H1 (cell line): Measurements from ENCODE around the gene PCNA. TPM values are rescaled to one million over a fixed set of nuclear protein-coding genes. Genes with fewer than 3 reads are reported as not detected.

Source experiments
- CTCF ChIA-PET: fragments of 300-600 bp; sonication (Branson Sonifier 250); formaldehyde crosslinking; loops from one replicate; lab custom pipeline; 2021; ENCODE audit not compliant: partially characterized antibody; lab: Charles Lee
- POLR2A ChIA-PET: fragments of 300-600 bp; sonication (Branson Sonifier 250); formaldehyde crosslinking; loops from one replicate; lab custom pipeline; 2021; ENCODE audit warnings: inconsistent platforms; ENCODE audit not compliant: partially characterized antibody; lab: Charles Lee
- DNase-seq, 2 experiments: peaks; one replicate each; pipeline versions ENCODE4 v3.0.0 to v3.0.0-alpha.2; 2010 to 2022; ENCODE audit warnings: low spot score in 2 of 2, low read depth in 1 of 2, mixed read lengths in 1 of 2
- FAIRE-seq: peaks from 2 replicates; lab custom pipeline; 2011; peaks lifted over from hg19 to GRCh38; lab: Jason Lieb, UNC
- H2AFZ ChIP-seq: 2 replicates; pipeline ENCODE4 v1.8.1; 2012; ENCODE audit warnings: low read length, inconsistent platforms
- H2AK5ac ChIP-seq: 2 replicates; pipeline ENCODE4 v1.6.1; 2013; ENCODE audit warnings: low read depth, low read length
- H2BK120ac ChIP-seq: replicated peaks from 2 replicates; pipeline ENCODE3; 2013; ENCODE audit warnings: low read depth, low read length, inconsistent platforms
- H2BK12ac ChIP-seq: 2 replicates; pipeline ENCODE4 v1.6.1; 2013; ENCODE audit warnings: low read depth, low read length
- H2BK15ac ChIP-seq: 2 replicates; pipeline ENCODE4 v1.6.1; 2013; ENCODE audit warnings: low read length
- H2BK20ac ChIP-seq: 2 replicates; pipeline ENCODE4 v1.6.1; 2013; ENCODE audit warnings: low read length
- H2BK5ac ChIP-seq: 2 replicates; pipeline ENCODE4 v1.6.1; 2013; ENCODE audit warnings: low read depth, low read length
- H3K14ac ChIP-seq: 2 replicates; pipeline ENCODE4 v1.6.1; 2013; ENCODE audit warnings: inconsistent platforms; ENCODE audit not compliant: insufficient read length
- H3K18ac ChIP-seq: 2 replicates; pipeline ENCODE4 v1.6.1; 2013; ENCODE audit warnings: low read length; ENCODE audit errors: extremely low read depth
- H3K23ac ChIP-seq: 2 replicates; pipeline ENCODE4 v1.6.1; 2013; ENCODE audit warnings: inconsistent platforms; ENCODE audit not compliant: insufficient read length
- H3K23me2 ChIP-seq: 2 replicates; pipeline ENCODE4 v1.6.1; 2013; ENCODE audit warnings: low read depth, low read length
- H3K27ac ChIP-seq: 2 replicates; pipeline ENCODE4 v1.6.1; 2011; ENCODE audit warnings: low read depth, low read length, inconsistent platforms
- H3K27me3 ChIP-seq, 4 experiments: replicated peaks in 1 of 4; 1 replicate in 1 of 4; 2 replicates in 3 of 4; pipeline versions ENCODE4 v1.6.1 to v1.8.1; 2011 to 2013; ENCODE audit warnings: low read length in 3 of 4, mild to moderate bottlenecking in 3 of 4, inconsistent platforms in 2 of 4, mixed read lengths in 2 of 4, moderate library complexity in 1 of 4; ENCODE audit not compliant: control insufficient read depth in 3 of 4, insufficient read depth in 3 of 4; ENCODE audit errors: extremely low read depth in 1 of 4
- H3K36me3 ChIP-seq, 4 experiments: 2 replicates each; pipeline versions ENCODE4 v1.6.1 to v1.8.1; 2011 to 2013; ENCODE audit warnings: mild to moderate bottlenecking in 4 of 4, low read length in 3 of 4, moderate library complexity in 2 of 4, control low read depth in 1 of 4, inconsistent platforms in 1 of 4; ENCODE audit not compliant: insufficient read depth in 4 of 4, control insufficient read depth in 2 of 4
- H3K4ac ChIP-seq: replicated peaks from 2 replicates; pipeline ENCODE3; 2013; ENCODE audit warnings: low read length, low read depth, mixed read lengths, inconsistent platforms; ENCODE audit not compliant: insufficient read length
- H3K4me1 ChIP-seq, 4 experiments: replicated peaks in 1 of 4; 1 replicate in 1 of 4; 2 replicates in 3 of 4; pipeline versions ENCODE4 v1.6.1 to v1.8.1; 2011 to 2013; ENCODE audit warnings: low read length in 3 of 4, inconsistent platforms in 2 of 4, mixed read lengths in 1 of 4; ENCODE audit not compliant: insufficient read depth in 4 of 4, control insufficient read depth in 3 of 4
- H3K4me2 ChIP-seq, 2 experiments: 2 replicates each; pipeline versions ENCODE4 v1.6.1 to v1.8.1; 2011 to 2013; ENCODE audit warnings: low read depth in 2 of 2, low read length in 2 of 2, control low read depth in 1 of 2, inconsistent platforms in 1 of 2, mild to moderate bottlenecking in 1 of 2; ENCODE audit not compliant: insufficient read depth in 1 of 2
- H3K4me3 ChIP-seq, 4 experiments: fragments of 200-600, 300-600 bp in 1 of 4; sonication (generic), shearing (Covaris generic), sonication (Bioruptor Twin) in 1 of 4; 2 replicates each; pipeline versions ENCODE4 v1.5.1 to v1.8.1; 2011 to 2016; ENCODE audit warnings: low read length in 4 of 4, low read depth in 3 of 4, control low read depth in 2 of 4, inconsistent platforms in 2 of 4, mild to moderate bottlenecking in 2 of 4, mixed read lengths in 1 of 4, moderate library complexity in 1 of 4; ENCODE audit not compliant: insufficient read depth in 2 of 4; ENCODE audit errors: extremely low read depth in 1 of 4
- H3K56ac ChIP-seq: replicated peaks from 2 replicates; pipeline ENCODE3; 2013; ENCODE audit warnings: low read depth, mild to moderate bottlenecking, mixed read lengths, low read length, inconsistent platforms; ENCODE audit not compliant: insufficient read length
- H3K79me1 ChIP-seq: 2 replicates; pipeline ENCODE4 v1.6.1; 2013; ENCODE audit warnings: low read depth, low read length, control low read depth
- H3K79me2 ChIP-seq, 2 experiments: 2 replicates each; pipeline versions ENCODE4 v1.6.1 to v1.8.1; 2012 to 2013; ENCODE audit warnings: low read length in 2 of 2, mild to moderate bottlenecking in 2 of 2, inconsistent platforms in 1 of 2; ENCODE audit not compliant: insufficient read depth in 2 of 2, control insufficient read depth in 1 of 2
- H3K9ac ChIP-seq, 4 experiments: replicated peaks in 1 of 4; 1 replicate in 1 of 4; 2 replicates in 3 of 4; pipeline versions ENCODE4 v1.6.1 to v1.8.1; 2011 to 2013; ENCODE audit warnings: low read depth in 3 of 4, low read length in 3 of 4, control low read depth in 2 of 4, mild to moderate bottlenecking in 2 of 4, moderate library complexity in 2 of 4, inconsistent platforms in 1 of 4; ENCODE audit errors: extremely low read depth in 1 of 4
- H3K9me3 ChIP-seq, 2 experiments: 2 replicates each; pipeline versions ENCODE4 v1.6.1 to v1.8.1; 2012 to 2013; ENCODE audit warnings: mild to moderate bottlenecking in 2 of 2, moderate library complexity in 2 of 2, control low read depth in 1 of 2, inconsistent platforms in 1 of 2, low read depth in 1 of 2, low read length in 1 of 2, mixed read lengths in 1 of 2; ENCODE audit not compliant: insufficient read depth in 2 of 2
- H4K20me1 ChIP-seq, 2 experiments: replicated peaks in 1 of 2; 2 replicates each; pipeline versions ENCODE3 to v1.8.1; 2011 to 2013; ENCODE audit warnings: inconsistent platforms in 2 of 2, low read length in 2 of 2, mild to moderate bottlenecking in 1 of 2; ENCODE audit not compliant: insufficient read depth in 2 of 2, control insufficient read depth in 1 of 2
- H4K5ac ChIP-seq: 2 replicates; pipeline ENCODE4 v1.6.1; 2013; ENCODE audit warnings: low read length, low read depth, mixed read lengths, inconsistent platforms; ENCODE audit not compliant: insufficient read length
- H4K8ac ChIP-seq: 2 replicates; pipeline ENCODE4 v1.8.0; 2013; ENCODE audit warnings: mild to moderate bottlenecking, moderate library complexity, low read length, inconsistent platforms; ENCODE audit not compliant: insufficient read depth; ENCODE audit errors: extremely low read depth
- H4K91ac ChIP-seq: replicated peaks from 2 replicates; pipeline ENCODE3; 2013; ENCODE audit warnings: low read length, mixed read lengths, inconsistent platforms; ENCODE audit not compliant: insufficient read length
- ATF2 ChIP-seq: IDR thresholded peaks from 2 replicates; pipeline ENCODE4 v1.6.1; 2012; ENCODE audit warnings: low read length, inconsistent platforms
- CHD1 ChIP-seq: IDR thresholded peaks from 2 replicates; pipeline ENCODE4 v1.6.1; 2012; ENCODE audit warnings: low read depth, low read length, improper control_type of control experiment
- CREB1 ChIP-seq: IDR thresholded peaks from 2 replicates; pipeline ENCODE4 v1.6.1; 2012; ENCODE audit warnings: inconsistent platforms
- MAFK ChIP-seq: IDR thresholded peaks from 2 replicates; pipeline ENCODE4 v1.6.1; 2012; ENCODE audit warnings: low read depth, mild to moderate bottlenecking, improper control_type of control experiment, low read length
- MAX ChIP-seq: IDR thresholded peaks from 2 replicates; pipeline ENCODE4 v1.6.1; 2012; ENCODE audit warnings: inconsistent platforms
- PHF8 ChIP-seq: fragments of 200-600 bp; sonication (generic); conservative IDR thresholded peaks from 2 replicates; pipeline ENCODE4 v1.7.1; 2012; ENCODE audit warnings: low read depth, mild to moderate bottlenecking, inconsistent platforms, low read length, moderate library complexity
- RNF2 ChIP-seq: fragments of 200-900, 300-1000 bp; sonication (generic); IDR thresholded peaks from 2 replicates; pipeline ENCODE4 v1.7.1; 2016; ENCODE audit warnings: borderline replicate concordance, low read depth, mild to moderate bottlenecking, antibody characterized with exemption, low read length; ENCODE audit not compliant: poor library complexity, severe bottlenecking; ENCODE audit errors: missing control alignments
- SIRT6 ChIP-seq: IDR thresholded peaks from one replicate; pipeline ENCODE4 v1.7.1; 2012; ENCODE audit warnings: low read length, inconsistent platforms
- SIX5 ChIP-seq: IDR thresholded peaks from 2 replicates; pipeline ENCODE4 v1.6.1; 2011; ENCODE audit warnings: mild to moderate bottlenecking, low read depth, low read length
- SP1 ChIP-seq: IDR thresholded peaks from 2 replicates; pipeline ENCODE4 v1.6.1; 2011; ENCODE audit warnings: low read depth, low read length
- SUZ12 ChIP-seq: fragments of 200-600 bp; sonication (generic); IDR thresholded peaks from 2 replicates; pipeline ENCODE4 v1.6.1; 2012; ENCODE audit warnings: mild to moderate bottlenecking, inconsistent platforms, low read length, moderate library complexity, mixed read lengths
- WGBS, 2 experiments: shearing (Covaris generic) in 1 of 2; methylation state at CpG; one replicate each; pipeline versions ENCODE4 v1.1.6 to v1.1.7; 2013 to 2015; ENCODE audit warnings: low lambda C conversion rate in 2 of 2, mixed read lengths in 2 of 2, inconsistent platforms in 1 of 2, low coverage in 1 of 2, missing lambda C conversion rate in 1 of 2; ENCODE audit not compliant: insufficient replicate concordance in 2 of 2, insufficient coverage in 1 of 2, insufficient read length in 1 of 2; ENCODE audit errors: extremely low coverage in 1 of 2, missing lambda C conversion rate in 1 of 2; 5-methylcytosine and 5-hydroxymethylcytosine counted together
- polyA plus RNA-seq, 7 experiments: library from polyadenylated mRNA; depleted of rRNA in 3 of 7; stranded (reverse) in 5 of 7; unstranded in 2 of 7; fragments of >200 nt in 5 of 7; fragments of 200-250 nt in 2 of 7; gene quantifications; 1 replicate in 5 of 7; 2 replicates in 1 of 7; 4 replicates in 1 of 7; pipeline versions ENCODE4 v1.2.1 to v1.2.3, GENCODE V29; 2011 to 2013; ENCODE audit warnings: missing spikeins in 2 of 7, mixed read lengths in 2 of 7
- total RNA-seq: library from RNA; stranded (reverse); fragmentation: NEBNext Ultra II Directional; extraction: Animal tissue kit (Norgen Biotek cat#: 25700); gene quantifications from 2 replicates; pipeline ENCODE4 v1.2.1, GENCODE V29; 2021

The PCNA gene
- total and polyA plus RNA-seq, 2 of the 8 experiments (the other 6 are each of a cell fraction or from before 2014, with no cell fraction given), result 290 to 737 TPM

DNA sequence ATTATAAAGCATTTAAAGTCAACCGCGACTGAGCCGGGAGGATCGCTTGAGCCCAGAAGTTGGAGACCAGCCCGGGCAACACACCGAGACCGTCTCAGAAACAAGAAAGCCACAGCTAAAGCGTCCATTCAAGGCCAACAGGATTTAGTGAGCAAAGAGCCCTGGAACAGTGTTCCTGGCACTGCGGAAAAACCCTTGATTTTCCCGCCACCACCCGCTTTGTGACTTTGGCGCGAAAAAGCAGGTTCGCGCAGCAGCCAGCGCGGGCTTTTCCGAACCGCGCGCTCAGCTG lies 669 bp downstream of the PCNA start:
- ChIA-PET POLR2A (interaction anchor here (0.8 to 3.5 kb wide), 19 partner anchors 12 to 360 kb away, joined by 3 to 25 read pairs (median 6); no protein-coding TSS in a partner anchor), CTCF (interaction anchor here (0.6 to 0.9 kb wide), 2 partner anchors 73 to 99 kb away, joined by 3 read pairs; no protein-coding TSS in a partner anchor)
- H2BK5ac ChIP-seq, result peak overlapping the region; percentile 95
- peak overlapping the region; percentile 99 for H3K27ac ChIP-seq
- no peak overlapping the region for H3K23ac ChIP-seq
- 2% methylated on average over 21 of the region's 21 CpGs; no CpG with 5 or more reads in 1 of the 2 experiments for WGBS, 2 experiments
- peaks cover 12 to 38% of the 10 kb centered on the region in 2 experiments for H3K79me2 ChIP-seq
- H3K36me3 ChIP-seq, result peaks cover 26 to 47% (median 37%) of the 10 kb centered on the region in 4 experiments
- peak overlapping the region; percentile 54 to 84 for H3K4me2 ChIP-seq
- no peak overlapping the region for H2BK120ac ChIP-seq
- H2BK15ac ChIP-seq, result no peak overlapping the region
- H4K91ac ChIP-seq, result peak overlapping the region; percentile 48
- H4K5ac ChIP-seq, result peak overlapping the region; percentile 37
- H3K79me1 ChIP-seq, result no peaks in the 10 kb centered on the region; the same call in 1 of the 2 replicates
- H3K9ac ChIP-seq, result peak overlapping the region; percentile 98 to 100 (median 99)
- FAIRE-seq, result no peak
- no peaks in the 10 kb centered on the region; the same call in 1 of the 2 replicates for H3K23me2 ChIP-seq
- no peak overlapping the region for H3K4ac ChIP-seq
- no peak overlapping the region; the same call in 1 of the 2 replicates for H2BK12ac ChIP-seq
- no peak overlapping the region for H2BK20ac ChIP-seq
- no peak for DNase-seq
- peaks cover 0 to 1% (median 0%) of the 10 kb centered on the region in 4 experiments; a peak in 1 of 7 replicates for H3K4me1 ChIP-seq
- H3K18ac ChIP-seq, result peak overlapping the region; percentile 85
- no peaks in the 10 kb centered on the region for H3K27me3 ChIP-seq
- no peak overlapping the region for H3K14ac ChIP-seq
- H3K56ac ChIP-seq, result peak overlapping the region; percentile 60
- peak overlapping the region; percentile 91 to 99 (median 96) for H3K4me3 ChIP-seq
- peaks cover 7 to 21% of the 10 kb centered on the region in 2 experiments for H4K20me1 ChIP-seq
- no peaks in the 10 kb centered on the region for H3K9me3 ChIP-seq
- peak overlapping the region; percentile 98; the same call in 1 of the 2 replicates for H4K8ac ChIP-seq
- H2AFZ ChIP-seq, result no peak overlapping the region
- peak overlapping the region; percentile 79; the same call in 1 of the 2 replicates for H2AK5ac ChIP-seq
- TF ChIP-seq RNF2, result no peak
- TF ChIP-seq PHF8, result no peak
- TF ChIP-seq CHD1, result no peak; the same call in 1 of the 2 replicates
- TF ChIP-seq SIX5, result no peak
- TF ChIP-seq SUZ12, result no peak
- TF ChIP-seq MAFK, result no peak
- no peak for TF ChIP-seq SP1
- no peak for TF ChIP-seq ATF2
- no peak for TF ChIP-seq SIRT6
- TF ChIP-seq MAX, result peak; percentile 74
- no peak for TF ChIP-seq CREB1
